Fibroblast of pulmonary artery (primary cell): ENCODE data around the gene VWA8.
A peak's percentile ranks its signal among the peaks of the same experiment; 100 is the strongest.

Source experiments
- DNase-seq: peaks from one replicate; pipeline ENCODE4 v3.0.0-alpha.2; 2010; ENCODE audit warnings: low read depth
- H3K4me3 ChIP-seq: replicated peaks from 2 replicates; pipeline ENCODE4 v1.5.1; 2011; ENCODE audit warnings: low read depth, mild to moderate bottlenecking, control low read depth, low read length, moderate library complexity
- TF ChIP-seq, protein P1 (sequence below): IDR thresholded peaks from 2 replicates; pipeline ENCODE4 v1.5.1; 2011; ENCODE audit warnings: mild to moderate bottlenecking, control low read depth, low read length, inconsistent platforms; ENCODE audit errors: missing control alignments

VWA8 gene

DNA sequence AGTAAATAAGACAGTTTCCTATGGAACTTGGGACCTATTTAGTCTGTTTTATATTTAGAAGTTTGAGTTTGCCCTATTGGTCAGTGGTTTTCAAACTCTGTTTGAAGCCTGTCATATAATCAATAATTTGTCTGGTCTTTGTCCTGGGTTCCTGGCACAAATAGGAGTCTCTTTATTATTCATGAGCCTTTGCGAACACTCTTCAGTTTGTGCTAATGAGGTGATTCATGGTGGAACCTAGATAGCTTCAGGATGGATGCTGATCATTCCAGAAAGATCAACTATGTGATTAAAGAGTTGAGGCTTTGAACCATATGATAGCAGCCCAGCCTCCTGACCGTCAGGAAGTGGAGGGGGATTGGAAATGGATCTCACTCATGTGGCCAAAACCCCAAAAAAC, 10.0 kb upstream of the VWA8 start:
- no peak overlapping the region for H3K4me3 ChIP-seq
- no peak for DNase-seq
- TF ChIP-seq, protein P1, sequence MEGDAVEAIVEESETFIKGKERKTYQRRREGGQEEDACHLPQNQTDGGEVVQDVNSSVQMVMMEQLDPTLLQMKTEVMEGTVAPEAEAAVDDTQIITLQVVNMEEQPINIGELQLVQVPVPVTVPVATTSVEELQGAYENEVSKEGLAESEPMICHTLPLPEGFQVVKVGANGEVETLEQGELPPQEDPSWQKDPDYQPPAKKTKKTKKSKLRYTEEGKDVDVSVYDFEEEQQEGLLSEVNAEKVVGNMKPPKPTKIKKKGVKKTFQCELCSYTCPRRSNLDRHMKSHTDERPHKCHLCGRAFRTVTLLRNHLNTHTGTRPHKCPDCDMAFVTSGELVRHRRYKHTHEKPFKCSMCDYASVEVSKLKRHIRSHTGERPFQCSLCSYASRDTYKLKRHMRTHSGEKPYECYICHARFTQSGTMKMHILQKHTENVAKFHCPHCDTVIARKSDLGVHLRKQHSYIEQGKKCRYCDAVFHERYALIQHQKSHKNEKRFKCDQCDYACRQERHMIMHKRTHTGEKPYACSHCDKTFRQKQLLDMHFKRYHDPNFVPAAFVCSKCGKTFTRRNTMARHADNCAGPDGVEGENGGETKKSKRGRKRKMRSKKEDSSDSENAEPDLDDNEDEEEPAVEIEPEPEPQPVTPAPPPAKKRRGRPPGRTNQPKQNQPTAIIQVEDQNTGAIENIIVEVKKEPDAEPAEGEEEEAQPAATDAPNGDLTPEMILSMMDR = no peak

DNA sequence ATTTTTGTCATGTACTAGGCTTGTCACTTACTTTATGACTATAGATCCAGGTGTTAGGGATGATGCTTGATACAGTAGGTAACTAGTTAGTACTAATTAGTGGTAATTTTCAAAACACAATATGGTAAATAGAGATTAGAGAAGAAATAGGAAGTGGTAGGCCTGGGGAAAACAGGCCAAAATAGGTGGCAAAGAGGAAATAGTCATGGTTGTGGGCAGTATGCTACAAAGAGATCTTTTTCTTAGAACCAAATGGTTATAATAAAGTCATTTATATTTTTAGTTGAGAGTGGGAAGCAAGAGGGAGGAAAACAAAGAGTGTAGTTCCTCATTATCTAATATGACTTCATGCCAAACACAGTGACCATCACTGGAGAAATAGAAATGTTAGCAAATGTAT, 9.1 kb upstream of the VWA8 start:
- DNase-seq = no peak
- TF ChIP-seq, protein P1 = no peak
- H3K4me3 ChIP-seq = no peak overlapping the region

DNA sequence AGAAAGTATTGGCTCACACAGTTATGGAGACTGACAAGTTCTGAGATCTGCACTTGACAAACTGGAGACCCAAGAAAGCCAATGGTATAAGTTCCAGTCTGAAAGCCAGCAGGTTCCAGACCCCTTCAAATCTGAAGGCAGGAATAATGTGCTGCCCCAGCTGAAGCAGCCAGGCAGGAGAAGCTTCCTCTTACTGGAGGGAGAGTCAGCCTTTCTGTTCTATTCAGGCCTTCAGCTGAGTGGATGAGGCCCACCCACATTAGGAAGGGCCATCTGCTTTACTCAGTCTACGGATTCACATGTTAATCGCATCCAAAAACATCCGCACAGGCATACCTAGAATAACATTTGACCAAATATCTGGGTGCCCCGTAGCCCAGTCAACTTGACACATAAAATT, 8.2 kb upstream of the VWA8 start:
- TF ChIP-seq, protein P1 = no peak
- H3K4me3 ChIP-seq = no peak overlapping the region
- no peak for DNase-seq

DNA sequence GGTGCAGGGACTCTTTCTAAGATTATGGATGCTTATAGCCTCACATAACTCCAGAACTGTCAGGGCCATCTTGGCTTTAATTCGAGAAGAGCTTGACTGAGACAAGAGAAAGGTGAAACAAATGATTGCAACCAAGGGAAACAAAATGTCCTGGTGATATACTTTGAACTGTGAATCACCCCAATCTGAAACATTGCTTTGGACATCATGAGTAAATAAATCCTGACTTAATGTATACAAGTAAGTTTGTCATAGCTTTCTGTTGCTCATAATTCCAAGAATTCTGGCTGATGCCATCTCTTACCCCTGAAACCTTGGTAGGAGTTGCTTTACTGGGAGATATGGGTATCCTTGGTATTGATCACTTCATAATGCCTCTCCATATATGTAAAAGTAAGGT, 5.8 kb upstream of the VWA8 start:
- TF ChIP-seq, protein P1 = no peak
- no peak overlapping the region for H3K4me3 ChIP-seq
- DNase-seq = no peak

DNA sequence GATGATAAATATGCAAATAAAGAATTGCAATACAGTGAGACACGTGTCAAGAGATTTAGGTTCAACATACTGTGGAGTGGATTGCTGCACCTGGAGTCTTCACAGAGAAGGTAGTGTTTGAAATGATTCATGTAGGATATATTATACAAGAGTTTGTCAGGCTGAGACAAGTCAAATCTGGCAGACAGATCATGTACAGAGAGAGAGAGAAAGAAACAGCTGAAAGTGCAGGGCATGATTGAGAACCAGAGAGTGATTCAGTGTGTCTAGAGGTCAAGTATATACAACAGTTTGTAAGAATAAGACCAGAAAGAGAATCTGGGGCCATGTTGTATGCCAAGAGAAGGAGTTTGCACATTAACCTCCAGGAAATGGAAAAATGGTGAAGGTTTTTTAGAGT, 2.1 kb upstream of the VWA8 start:
- TF ChIP-seq, protein P1 = no peak
- DNase-seq = no peak
- H3K4me3 ChIP-seq = no peak overlapping the region

DNA sequence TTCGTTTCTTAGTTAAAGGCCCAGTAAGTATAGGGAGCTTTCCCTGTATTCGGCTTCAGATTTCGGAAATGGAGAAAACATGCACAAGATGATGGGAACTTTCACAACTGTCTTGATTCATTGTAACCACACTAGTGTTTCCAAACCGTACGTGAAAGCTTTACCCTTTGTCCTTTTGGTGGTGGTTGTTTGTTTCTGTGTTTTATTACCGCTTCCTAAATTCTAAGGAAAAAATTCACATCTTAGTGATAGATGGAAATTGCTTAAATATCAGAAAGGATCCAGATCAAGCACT, 504 bp upstream of the VWA8 start:
- H3K4me3 ChIP-seq = peak overlapping the region; percentile 75
- no peak for DNase-seq
- TF ChIP-seq, protein P1 = no peak

DNA sequence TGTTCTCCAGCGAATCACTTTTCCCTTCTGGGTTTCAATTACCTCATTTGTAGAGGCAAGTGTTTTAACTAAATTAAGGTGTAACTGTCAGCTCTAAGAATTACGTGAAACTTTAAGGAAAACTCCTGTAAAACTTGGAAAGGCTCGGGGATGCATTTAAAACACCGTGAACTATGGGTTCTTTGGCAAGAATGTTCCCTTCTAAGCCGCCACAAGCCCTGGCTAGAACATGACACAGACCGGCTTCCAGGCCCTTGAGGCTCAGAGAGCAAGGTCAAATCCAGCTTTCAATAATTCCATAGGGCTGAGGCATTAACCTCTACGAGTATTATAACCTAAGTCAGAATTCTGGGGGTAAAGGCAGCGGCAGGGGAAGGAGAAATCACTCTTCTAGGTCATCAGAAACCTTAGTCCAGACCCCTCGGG, 685 bp downstream of the VWA8 start:
- peak; percentile 29 for DNase-seq
- H3K4me3 ChIP-seq = peak overlapping the region; percentile 75
- TF ChIP-seq, protein P1 = no peak
